Measurements from ENCODE around the gene CEBPA.

GRCh38 chr19:33329736-33330135 lies 27.4 kb upstream of the CEBPA start:
- TF ChIP-seq CTCF (IDR thresholded peaks at IDR 0.05; ENCODE audit: low read depth, low read length) (no peak), EZH2phosphoT487 (IDR thresholded peaks at IDR 0.05; ENCODE audit: low read depth) (no peak)
